HepG2 (cell line): ENCODE results near the gene TMEM174. TPM values are rescaled to one million over a fixed set of nuclear protein-coding genes. Genes with fewer than 3 reads are reported as not detected.

Experiments used
- BRCA1 ChIP-seq: sonication (generic); formaldehyde crosslinking; IDR thresholded peaks from 2 replicates; pipeline ENCODE4 v1.4.0; 2020; ENCODE audit warnings: missing genetic modification reagents
- ETV6 ChIP-seq: sonication (generic); formaldehyde crosslinking; conservative IDR thresholded peaks from 2 replicates; pipeline ENCODE4 v1.4.0; 2020; ENCODE audit warnings: missing genetic modification reagents
- FOXA3 ChIP-seq: IDR thresholded peaks from 2 replicates; pipeline ENCODE4 v1.6.1; 2016; ENCODE audit warnings: missing genetic modification reagents, missing compliant biosample characterization
- ISL2 ChIP-seq: sonication (generic); formaldehyde crosslinking; IDR thresholded peaks from 2 replicates; pipeline ENCODE4 v1.5.0; 2020; ENCODE audit warnings: missing genetic modification reagents
- MAF1 ChIP-seq: sonication (generic); formaldehyde crosslinking; IDR thresholded peaks from 2 replicates; pipeline ENCODE4 v1.5.0; 2020; ENCODE audit warnings: missing genetic modification reagents, borderline replicate concordance
- MBNL3 ChIP-seq: fragments of 250-450 bp; sonication (Bioruptor Pico); conservative IDR thresholded peaks from 2 replicates; pipeline ENCODE4 v1.8.0; 2022; ENCODE audit warnings: mild to moderate bottlenecking, inconsistent platforms
- NONO ChIP-seq, 2 experiments: fragments of 450-650 bp in 1 of 2; sonication (generic) in 1 of 2; formaldehyde crosslinking in 1 of 2; IDR thresholded peaks in 1 of 2; conservative IDR thresholded peaks in 1 of 2; 2 replicates each; pipeline versions ENCODE4 v1.6.1 to v1.8.0; 2017 to 2022; ENCODE audit warnings: mild to moderate bottlenecking in 1 of 2, missing genetic modification reagents in 1 of 2, moderate library complexity in 1 of 2
- POLR2AphosphoS2 ChIP-seq: IDR thresholded peaks from 2 replicates; pipeline ENCODE4 v1.6.1; 2011; ENCODE audit warnings: low read depth, low read length, improper control_type of control experiment
- PPARG ChIP-seq: conservative IDR thresholded peaks from 2 replicates; pipeline ENCODE4 v1.6.1; 2016; ENCODE audit warnings: missing biosample characterization, missing genetic modification reagents
- RAD51 ChIP-seq: fragments of 450-650 bp; IDR thresholded peaks from 2 replicates; pipeline ENCODE4 v1.6.1; 2016; ENCODE audit warnings: borderline replicate concordance
- SNAI1 ChIP-seq: sonication (generic); formaldehyde crosslinking; IDR thresholded peaks from 2 replicates; pipeline ENCODE4 v1.5.0; 2020; ENCODE audit warnings: mild to moderate bottlenecking, missing genetic modification reagents, borderline replicate concordance
- SRSF1 ChIP-seq: fragments of 200-400 bp; formaldehyde crosslinking; optimal IDR thresholded peaks from 2 replicates; pipeline ENCODE3; 2017; ENCODE audit warnings: mild to moderate bottlenecking, low read depth, low read length, moderate library complexity
- ZNF121 ChIP-seq: sonication (generic); formaldehyde crosslinking; IDR thresholded peaks from 2 replicates; pipeline ENCODE4 v1.5.0; 2020; ENCODE audit warnings: mild to moderate bottlenecking, missing genetic modification reagents
- ZNF138 ChIP-seq: sonication (generic); formaldehyde crosslinking; IDR thresholded peaks from 2 replicates; pipeline ENCODE4 v1.5.0; 2020; ENCODE audit warnings: mild to moderate bottlenecking, low read depth, missing genetic modification reagents
- ZNF468 ChIP-seq: sonication (generic); formaldehyde crosslinking; IDR thresholded peaks from 2 replicates; pipeline ENCODE4 v1.8.0; 2022; ENCODE audit warnings: mild to moderate bottlenecking, moderate library complexity, missing genetic modification reagents
- polyA plus RNA-seq, 8 experiments: library from polyadenylated mRNA; depleted of rRNA in 3 of 8; stranded (reverse) in 7 of 8; unstranded in 1 of 8; fragments of >200 nt; fragmentation: Illumina TruSeq in 4 of 8; extraction: Trizol in 4 of 8; gene quantifications; 2 replicates each; pipeline versions ENCODE4 v1.2.1 to v1.2.3, GENCODE V29; 2011 to 2016; ENCODE audit warnings: low read depth in 4 of 8, missing spikeins in 1 of 8, mixed read lengths in 1 of 8; ENCODE audit not compliant: insufficient read depth in 1 of 8
- total RNA-seq, 5 experiments: library from RNA; depleted of rRNA; stranded (reverse); fragments of >200 nt; fragmentation: Illumina TruSeq; extraction: Trizol; gene quantifications; 2 replicates each; pipeline ENCODE4 v1.2.3, GENCODE V29; 2016; ENCODE audit warnings: low read depth in 1 of 5
- TF ChIP-seq, protein P1 (sequence below): sonication (generic); formaldehyde crosslinking; IDR thresholded peaks from 2 replicates; pipeline ENCODE4 v1.8.0; 2023; ENCODE audit warnings: mild to moderate bottlenecking, missing genetic modification reagents
- TF ChIP-seq, protein P2 (sequence below): sonication (generic); formaldehyde crosslinking; IDR thresholded peaks from 2 replicates; pipeline ENCODE4 v1.4.0; 2020; ENCODE audit warnings: missing genetic modification reagents, mild to moderate bottlenecking, borderline replicate concordance
- TF ChIP-seq, protein P3 (sequence below): sonication (generic); formaldehyde crosslinking; IDR thresholded peaks from 2 replicates; pipeline ENCODE4 v1.4.0; 2020; ENCODE audit warnings: missing genetic modification reagents

Gene TMEM174
- total and polyA plus RNA-seq, 2 of the 13 experiments (the other 11 are each of a cell fraction or from before 2014, with no cell fraction given): not detected

DNA sequence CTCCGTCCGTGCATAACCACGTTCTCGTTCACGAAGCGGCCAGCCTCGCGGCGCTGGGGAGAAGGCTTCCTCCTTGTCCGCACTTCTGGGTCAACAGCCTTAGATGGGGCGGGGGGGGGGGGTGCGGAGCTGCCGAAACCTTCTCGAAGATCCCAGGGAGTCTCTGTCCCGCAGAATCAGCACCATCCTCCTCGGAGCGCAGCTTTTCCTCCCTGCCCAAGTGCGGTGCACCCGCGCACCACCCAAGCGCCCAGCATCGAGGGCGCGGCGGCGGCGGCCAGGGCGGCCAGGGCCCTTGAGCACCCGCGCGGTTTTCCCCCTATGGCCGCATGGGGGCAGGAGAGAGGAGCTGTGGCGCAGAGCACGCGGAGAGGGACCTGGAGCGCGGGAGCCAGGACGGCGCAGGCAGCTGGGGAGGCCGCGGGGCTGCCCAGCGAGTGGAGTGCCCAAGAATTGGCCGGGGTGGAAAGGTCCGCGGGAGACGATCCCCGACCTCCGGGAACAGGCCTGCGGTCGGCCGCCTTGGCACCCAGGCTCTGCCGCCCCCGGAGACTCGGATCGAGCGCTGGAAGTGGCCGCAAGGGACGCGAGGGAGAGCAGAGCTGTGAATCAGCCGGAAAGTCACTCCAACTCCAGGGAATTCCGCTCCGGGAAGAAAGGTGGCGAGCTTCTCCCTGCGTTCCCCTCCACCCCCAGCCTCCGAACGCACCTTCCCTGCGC lies 43.1 kb downstream of the TMEM174 start (continued):
- no peak for TF ChIP-seq ZNF138 (CRISPR knock-in tag)
- 0 out of 2 replicates have a peak, but pooled peaks have one; percentile 30 for TF ChIP-seq ZNF468 (CRISPR knock-in tag)
- TF ChIP-seq POLR2AphosphoS2: no peak
- 0 out of 2 replicates have a peak, but pooled peaks have one; percentile 33 for TF ChIP-seq PPARG (CRISPR knock-in tag)
- TF ChIP-seq ETV6: peak; percentile 86
- no peak for TF ChIP-seq RAD51
- 0 out of 2 replicates have a peak, but pooled peaks have one; percentile 40 for TF ChIP-seq ISL2
- peak; percentile 8; the same call in 1 of the 2 replicates for TF ChIP-seq ZNF121 (CRISPR knock-in tag)
- no peak for TF ChIP-seq SNAI1 (CRISPR knock-in tag)
- TF ChIP-seq, protein P1, sequence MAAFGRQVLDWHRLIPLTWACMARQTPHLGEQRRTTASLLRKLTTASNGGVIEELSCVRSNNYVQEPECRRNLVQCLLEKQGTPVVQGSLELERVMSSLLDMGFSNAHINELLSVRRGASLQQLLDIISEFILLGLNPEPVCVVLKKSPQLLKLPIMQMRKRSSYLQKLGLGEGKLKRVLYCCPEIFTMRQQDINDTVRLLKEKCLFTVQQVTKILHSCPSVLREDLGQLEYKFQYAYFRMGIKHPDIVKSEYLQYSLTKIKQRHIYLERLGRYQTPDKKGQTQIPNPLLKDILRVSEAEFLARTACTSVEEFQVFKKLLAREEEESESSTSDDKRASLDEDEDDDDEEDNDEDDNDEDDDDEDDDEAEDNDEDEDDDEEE: 0 out of 2 replicates have a peak, but pooled peaks have one; percentile 74
- no peak for TF ChIP-seq NONO (IDR thresholded peaks at IDR 0.05)
- TF ChIP-seq NONO (CRISPR knock-in tag; conservative IDR thresholded peaks at IDR 0.05): peak; percentile 80
- no peak for TF ChIP-seq BRCA1 (CRISPR knock-in tag)
- TF ChIP-seq SRSF1: no peak
- TF ChIP-seq, protein P2, sequence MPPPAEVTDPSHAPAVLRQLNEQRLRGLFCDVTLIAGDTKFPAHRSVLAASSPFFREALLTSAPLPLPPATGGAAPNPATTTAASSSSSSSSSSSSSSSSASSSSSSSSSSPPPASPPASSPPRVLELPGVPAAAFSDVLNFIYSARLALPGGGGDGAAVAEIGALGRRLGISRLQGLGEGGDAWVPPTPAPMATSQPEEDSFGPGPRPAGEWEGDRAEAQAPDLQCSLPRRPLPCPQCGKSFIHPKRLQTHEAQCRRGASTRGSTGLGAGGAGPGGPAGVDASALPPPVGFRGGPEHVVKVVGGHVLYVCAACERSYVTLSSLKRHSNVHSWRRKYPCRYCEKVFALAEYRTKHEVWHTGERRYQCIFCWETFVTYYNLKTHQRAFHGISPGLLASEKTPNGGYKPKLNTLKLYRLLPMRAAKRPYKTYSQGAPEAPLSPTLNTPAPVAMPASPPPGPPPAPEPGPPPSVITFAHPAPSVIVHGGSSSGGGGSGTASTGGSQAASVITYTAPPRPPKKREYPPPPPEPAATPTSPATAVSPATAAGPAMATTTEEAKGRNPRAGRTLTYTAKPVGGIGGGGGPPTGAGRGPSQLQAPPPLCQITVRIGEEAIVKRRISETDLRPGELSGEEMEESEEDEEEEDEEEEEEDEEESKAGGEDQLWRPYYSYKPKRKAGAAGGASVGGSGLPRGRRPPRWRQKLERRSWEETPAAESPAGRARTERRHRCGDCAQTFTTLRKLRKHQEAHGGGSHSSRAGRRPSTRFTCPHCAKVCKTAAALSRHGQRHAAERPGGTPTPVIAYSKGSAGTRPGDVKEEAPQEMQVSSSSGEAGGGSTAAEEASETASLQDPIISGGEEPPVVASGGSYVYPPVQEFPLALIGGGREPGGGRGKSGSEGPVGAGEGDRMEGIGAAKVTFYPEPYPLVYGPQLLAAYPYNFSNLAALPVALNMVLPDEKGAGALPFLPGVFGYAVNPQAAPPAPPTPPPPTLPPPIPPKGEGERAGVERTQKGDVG (CRISPR knock-in tag): peak; percentile 62; the same call in 1 of the 2 replicates
- TF ChIP-seq FOXA3 (CRISPR knock-in tag): 0 out of 2 replicates have a peak, but pooled peaks have one; percentile 19
- TF ChIP-seq MBNL3 (CRISPR knock-in tag): no peak
- TF ChIP-seq MAF1 (CRISPR knock-in tag): no peak
- TF ChIP-seq, protein P3, sequence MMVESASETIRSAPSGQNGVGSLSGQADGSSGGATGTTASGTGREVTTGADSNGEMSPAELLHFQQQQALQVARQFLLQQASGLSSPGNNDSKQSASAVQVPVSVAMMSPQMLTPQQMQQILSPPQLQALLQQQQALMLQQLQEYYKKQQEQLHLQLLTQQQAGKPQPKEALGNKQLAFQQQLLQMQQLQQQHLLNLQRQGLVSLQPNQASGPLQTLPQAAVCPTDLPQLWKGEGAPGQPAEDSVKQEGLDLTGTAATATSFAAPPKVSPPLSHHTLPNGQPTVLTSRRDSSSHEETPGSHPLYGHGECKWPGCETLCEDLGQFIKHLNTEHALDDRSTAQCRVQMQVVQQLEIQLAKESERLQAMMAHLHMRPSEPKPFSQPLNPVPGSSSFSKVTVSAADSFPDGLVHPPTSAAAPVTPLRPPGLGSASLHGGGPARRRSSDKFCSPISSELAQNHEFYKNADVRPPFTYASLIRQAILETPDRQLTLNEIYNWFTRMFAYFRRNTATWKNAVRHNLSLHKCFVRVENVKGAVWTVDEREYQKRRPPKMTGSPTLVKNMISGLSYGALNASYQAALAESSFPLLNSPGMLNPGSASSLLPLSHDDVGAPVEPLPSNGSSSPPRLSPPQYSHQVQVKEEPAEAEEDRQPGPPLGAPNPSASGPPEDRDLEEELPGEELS (CRISPR knock-in tag): no peak; the same call in 1 of the 2 replicates
